Ectodermal cell (in vitro differentiated cells): ENCODE results near the gene HIGD2B.
A peak's percentile ranks its signal among the peaks of the same experiment; 100 is the strongest.
"Not testable (repeated sequence)": the region's sequence is repeated elsewhere in the genome, so short reads cannot be mapped to it uniquely, and the experiment has no call there.

ENCODE experiments used
- H3K27ac ChIP-seq: 2 replicates; pipeline ENCODE4 v1.7.0; 2013; ENCODE audit warnings: mild to moderate bottlenecking, low read depth, low read length; ENCODE audit not compliant: insufficient read depth, poor library complexity, severe bottlenecking
- H3K27me3 ChIP-seq: 2 replicates; pipeline ENCODE4 v1.7.0; 2013; ENCODE audit warnings: mild to moderate bottlenecking, low read length; ENCODE audit not compliant: insufficient read depth, control insufficient read depth, poor library complexity, severe bottlenecking
- H3K36me3 ChIP-seq: one replicate; pipeline ENCODE4 v1.7.0; 2013; ENCODE audit warnings: low read length; ENCODE audit not compliant: control insufficient read depth, insufficient read depth
- H3K4me1 ChIP-seq: one replicate; pipeline ENCODE4 v1.7.0; 2013; ENCODE audit warnings: low read length; ENCODE audit not compliant: control insufficient read depth, insufficient read depth
- H3K4me3 ChIP-seq: 2 replicates; pipeline ENCODE4 v1.7.0; 2013; ENCODE audit warnings: low read depth, low read length, control low read depth; ENCODE audit not compliant: insufficient read depth
- H3K9me3 ChIP-seq: 2 replicates; pipeline ENCODE4 v1.7.0; 2013; ENCODE audit warnings: mild to moderate bottlenecking, low read length, moderate library complexity; ENCODE audit not compliant: control insufficient read depth
- WGBS, 2 experiments: methylation state at CpG; one replicate each; pipeline ENCODE4 v1.1.7; 2013; ENCODE audit warnings: missing lambda C conversion rate in 2 of 2; 5-methylcytosine and 5-hydroxymethylcytosine counted together

The HIGD2B gene

DNA sequence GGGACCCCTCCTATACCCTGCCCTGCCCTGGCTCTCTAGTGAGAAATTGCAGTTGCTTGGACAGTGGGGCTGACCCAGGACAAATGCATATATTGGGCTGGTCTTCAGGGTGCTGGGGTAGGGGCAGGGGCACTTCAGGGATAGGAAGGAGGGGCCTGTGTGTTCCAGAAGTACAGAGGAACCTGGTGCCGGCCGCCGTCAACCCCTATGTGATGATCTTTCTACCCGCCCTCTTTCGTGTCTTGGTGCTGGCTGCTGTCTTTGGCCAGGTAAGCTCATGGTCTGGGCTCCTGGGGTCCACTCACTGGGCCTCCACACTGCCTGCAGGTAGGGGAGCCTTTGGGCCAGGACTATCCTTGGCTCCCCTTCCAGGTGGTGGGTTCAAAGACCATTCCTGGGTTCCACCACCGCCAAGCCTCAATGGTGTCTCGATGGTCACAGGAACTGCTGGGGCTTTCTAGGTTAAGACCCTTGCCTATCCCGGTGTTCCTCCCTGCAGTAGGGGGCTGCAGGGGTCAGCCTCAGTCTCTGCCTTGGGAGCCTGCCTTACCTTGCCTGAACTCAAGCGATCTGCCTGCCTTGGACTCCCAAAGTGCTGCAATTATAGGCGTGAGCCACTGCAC, 37.2 kb downstream of the HIGD2B start:
- H3K4me1 ChIP-seq, H3K4me3 ChIP-seq, H3K36me3 ChIP-seq, H3K27ac ChIP-seq, H3K9me3 ChIP-seq, H3K27me3 ChIP-seq: not testable (repeated sequence)
- WGBS, 2 experiments, result 90 to 92% methylated on average over 2 to 3 of the region's 10 CpGs

DNA sequence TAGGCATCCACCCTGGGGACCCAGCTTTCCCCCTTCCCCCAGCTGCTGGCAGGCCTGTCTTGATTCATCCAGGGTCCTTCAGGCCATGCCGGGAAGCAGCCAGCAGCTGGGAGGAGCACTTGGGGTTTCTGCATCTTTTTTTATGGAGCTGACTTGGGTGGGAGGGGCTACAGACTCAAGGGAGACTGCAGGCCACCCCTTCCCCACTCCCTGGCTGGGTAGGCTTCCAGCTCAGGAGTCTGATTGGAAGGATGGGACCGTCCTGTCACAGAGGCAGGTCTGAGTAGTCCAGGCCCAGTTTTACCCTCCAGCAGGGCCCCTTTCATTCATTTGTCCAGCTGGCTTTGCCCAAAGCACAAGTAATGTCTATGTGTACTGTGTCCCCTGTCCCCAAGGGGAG, 43.7 kb downstream of the HIGD2B start:
- WGBS, 2 experiments, result no CpG with 5 or more reads among the region's 2 CpGs
- not testable (repeated sequence) for H3K4me1 ChIP-seq, H3K36me3 ChIP-seq, H3K27ac ChIP-seq, H3K4me3 ChIP-seq, H3K27me3 ChIP-seq, H3K9me3 ChIP-seq

DNA sequence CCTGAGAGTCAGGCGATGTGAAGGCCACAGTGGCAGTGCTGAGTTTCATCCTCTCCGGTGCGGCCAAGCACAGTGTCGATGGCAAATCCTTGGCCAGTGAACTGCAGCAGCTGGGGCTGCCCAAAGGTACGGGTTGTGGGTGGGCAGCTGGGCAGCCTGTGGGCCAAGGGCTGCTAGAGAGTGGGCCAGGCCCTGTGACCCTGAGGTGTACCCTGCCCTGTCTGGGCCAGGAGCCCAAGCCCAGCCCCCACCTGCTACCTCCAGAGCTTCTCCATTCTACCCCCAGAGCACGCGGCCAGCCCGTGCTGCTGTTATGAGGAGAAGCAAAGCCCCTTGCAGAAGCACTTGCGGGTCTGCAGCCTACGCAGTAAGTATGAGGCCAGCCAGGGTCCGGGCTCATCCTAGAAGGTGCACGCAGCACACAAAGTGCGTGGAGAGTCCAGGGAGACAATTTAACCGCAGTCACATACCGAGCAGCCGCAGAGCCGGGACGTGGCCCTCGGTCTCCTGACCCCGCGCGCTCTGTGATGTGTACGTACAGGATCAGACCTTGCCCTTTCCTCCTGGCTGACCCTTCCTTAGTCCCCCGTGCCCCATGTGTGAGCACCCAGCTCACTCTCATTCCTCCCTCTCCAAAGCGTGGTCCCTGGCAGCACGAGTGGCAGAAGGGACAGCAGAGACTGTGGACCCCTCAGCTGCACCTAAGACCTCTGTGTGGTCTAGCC, 46.1 kb downstream of the HIGD2B start:
- H3K36me3 ChIP-seq, H3K27ac ChIP-seq, H3K27me3 ChIP-seq, H3K9me3 ChIP-seq, H3K4me3 ChIP-seq, H3K4me1 ChIP-seq: not testable (repeated sequence)
- no CpG with 5 or more reads among the region's 26 CpGs for WGBS, 2 experiments

DNA sequence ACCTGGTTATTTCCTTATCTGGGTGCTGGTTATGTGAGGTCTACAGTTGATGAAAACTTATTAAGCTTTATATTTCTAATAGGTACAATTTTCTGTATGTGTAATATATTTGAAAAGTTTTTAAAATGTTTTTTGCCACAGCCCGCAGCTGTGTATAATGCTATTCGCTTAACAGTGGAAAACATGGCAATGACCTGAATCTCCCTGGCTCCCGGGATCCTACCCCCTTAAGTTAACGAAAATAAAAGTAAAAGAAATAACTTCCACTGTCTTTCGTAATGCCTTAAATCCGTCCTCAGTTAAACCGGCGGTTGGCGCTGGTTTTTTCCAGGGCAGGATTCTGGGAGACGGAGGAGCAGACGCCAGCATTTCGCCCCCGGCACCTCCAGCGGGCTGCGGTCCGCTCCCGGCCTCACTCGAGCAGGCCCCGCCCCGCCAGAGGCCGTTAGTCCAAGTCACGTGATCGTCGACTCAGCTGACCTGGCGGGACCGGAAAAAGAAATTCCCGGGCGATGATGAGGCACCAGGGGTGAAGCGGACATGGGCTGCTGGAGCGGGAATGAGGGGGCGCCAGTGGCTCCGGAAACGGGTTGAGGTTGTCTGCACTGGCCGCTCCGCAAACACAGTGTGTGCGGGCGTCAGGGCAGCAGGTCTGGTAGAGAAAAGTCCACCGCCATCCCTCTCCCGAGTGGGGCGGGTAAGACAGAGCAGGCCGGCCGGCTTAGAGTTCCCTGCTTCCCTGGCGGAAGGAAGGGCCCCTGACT, 49.3 kb downstream of the HIGD2B start:
- WGBS, 2 experiments, result 10 to 40% methylated on average over 3 to 16 of the region's 43 CpGs
- peak overlapping the region; percentile 27 for H3K4me3 ChIP-seq

DNA sequence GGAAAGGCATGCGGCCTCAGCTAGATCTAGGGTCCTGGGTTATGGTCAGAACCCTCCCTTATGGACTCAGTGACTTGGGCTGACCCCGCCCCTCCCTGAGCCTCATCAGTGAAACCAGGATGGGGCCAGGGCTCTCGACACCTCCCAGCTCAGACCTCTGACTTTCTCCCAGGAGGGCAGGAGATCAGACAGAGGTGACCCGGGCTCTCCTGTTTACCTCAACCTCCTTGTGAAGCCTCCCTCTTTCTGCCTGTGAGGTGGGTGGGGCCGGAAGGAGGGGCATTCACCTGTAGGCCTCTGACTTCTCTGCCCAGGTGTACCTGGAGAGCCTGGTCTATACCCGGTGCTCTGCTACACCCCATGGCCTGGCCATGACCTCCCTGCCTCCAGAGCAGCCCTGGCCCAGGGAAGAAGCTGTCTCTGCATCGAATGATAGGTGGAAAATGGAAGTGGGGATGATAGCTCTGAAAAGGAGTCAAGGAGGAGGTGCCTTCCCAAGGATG, 56.9 kb downstream of the HIGD2B start:
- not testable (repeated sequence) for H3K27me3 ChIP-seq, H3K36me3 ChIP-seq, H3K27ac ChIP-seq, H3K9me3 ChIP-seq, H3K4me1 ChIP-seq, H3K4me3 ChIP-seq
- 86 to 90% methylated on average over 7 of the region's 7 CpGs for WGBS, 2 experiments

More for the DNA sequence above, 49.3 kb downstream of the HIGD2B start:
- not testable (repeated sequence) for H3K27me3 ChIP-seq, H3K27ac ChIP-seq, H3K36me3 ChIP-seq, H3K4me1 ChIP-seq, H3K9me3 ChIP-seq

DNA sequence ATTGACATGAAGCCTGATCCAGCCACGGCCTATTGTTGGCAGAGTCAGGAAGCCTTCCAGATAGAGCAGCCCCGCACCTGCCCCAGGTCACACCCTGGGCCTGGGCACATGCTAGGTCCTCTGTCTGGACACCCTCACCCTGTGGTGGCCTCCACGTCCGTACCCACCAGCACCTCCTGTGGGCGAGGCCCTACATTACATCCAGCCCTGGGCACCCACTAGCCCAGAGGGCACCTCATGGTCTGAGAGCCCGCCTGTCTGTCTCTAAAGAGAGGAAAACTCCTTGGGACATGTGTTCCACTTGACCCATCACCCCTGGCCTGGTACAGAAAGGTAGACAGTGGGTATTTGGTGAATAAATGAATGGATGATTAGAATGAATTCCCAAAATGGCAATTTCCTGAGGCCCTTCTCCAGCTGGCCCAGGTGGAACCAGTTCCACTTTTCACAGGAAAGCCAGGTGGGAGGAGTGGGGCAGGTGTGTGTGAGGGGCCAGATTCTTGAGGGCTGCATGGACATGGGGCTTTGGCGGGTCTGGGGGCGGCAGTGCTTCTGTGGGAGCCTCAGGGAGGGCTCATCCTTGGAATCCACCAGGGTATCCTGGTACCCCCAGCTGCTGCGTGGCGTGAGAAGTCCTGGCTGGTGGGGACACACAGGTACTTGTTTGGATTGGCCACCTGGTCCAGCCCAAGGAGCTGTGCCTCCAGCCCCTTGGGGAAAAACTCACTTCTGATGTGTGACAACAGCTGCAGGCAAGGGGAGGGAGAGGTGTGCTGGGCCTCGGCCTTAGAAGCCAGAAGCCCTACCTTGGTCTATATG, 57.5 kb downstream of the HIGD2B start:
- WGBS, 2 experiments, result 86 to 87% methylated on average over 10 of the region's 11 CpGs
- H3K4me3 ChIP-seq, result not testable (repeated sequence)

DNA sequence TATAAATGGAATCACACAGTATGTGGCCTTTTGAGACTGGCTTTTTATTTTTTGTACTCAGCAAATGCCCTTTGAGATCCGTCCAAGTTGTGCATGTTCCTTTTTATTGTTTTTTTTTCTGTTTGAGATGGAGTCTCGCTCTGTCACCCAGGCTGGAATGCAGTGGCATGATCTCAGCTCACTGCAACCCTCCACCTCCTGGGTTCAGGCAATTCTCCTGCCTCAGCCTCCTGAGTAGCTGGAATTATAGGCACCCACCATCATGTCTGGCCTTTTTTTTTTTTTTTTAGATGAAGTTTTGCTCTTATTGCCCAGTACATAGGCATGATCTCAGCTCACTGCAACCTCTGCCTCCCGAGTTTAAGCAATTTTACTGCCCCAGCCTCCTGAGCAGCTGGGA, 59.8 kb downstream of the HIGD2B start:
- H3K9me3 ChIP-seq, H3K27ac ChIP-seq, H3K27me3 ChIP-seq, H3K36me3 ChIP-seq, H3K4me1 ChIP-seq, H3K4me3 ChIP-seq: not testable (repeated sequence)
- 86 to 92% methylated on average over 3 of the region's 3 CpGs for WGBS, 2 experiments

More for the DNA sequence above, 57.5 kb downstream of the HIGD2B start:
- H3K4me1 ChIP-seq, H3K9me3 ChIP-seq, H3K27ac ChIP-seq, H3K36me3 ChIP-seq, H3K27me3 ChIP-seq: not testable (repeated sequence)
